Liver (tissue), 9 donors: ENCODE data around the gene RAI14. TPM values are rescaled to one million over a fixed set of nuclear protein-coding genes. Genes with fewer than 3 reads are reported as not detected.

Experiments used
- DNase-seq: peaks from one replicate; pipeline ENCODE4 v3.0.0-alpha.2; 2017; ENCODE audit warnings: low spot score
- H3K27ac ChIP-seq, 2 donors: one replicate each; pipeline ENCODE4 v1.7.0; 2013; ENCODE audit warnings: inconsistent platforms in 2 of 2, low read length in 2 of 2, control low read depth in 1 of 2, low read depth in 1 of 2, mild to moderate bottlenecking in 1 of 2
- H3K27me3 ChIP-seq, 4 donors: one replicate each; pipeline versions ENCODE4 v1.6.1 to v1.7.0; 2013; ENCODE audit warnings: low read length in 3 of 4, inconsistent platforms in 1 of 4, mild to moderate bottlenecking in 1 of 4, moderate library complexity in 1 of 4; ENCODE audit not compliant: control insufficient read depth in 4 of 4, insufficient read depth in 4 of 4
- H3K36me3 ChIP-seq, 4 donors: one replicate each; pipeline versions ENCODE4 v1.6.1 to v1.7.0; 2013; ENCODE audit warnings: low read length in 3 of 4, mild to moderate bottlenecking in 3 of 4, low read depth in 1 of 4, moderate library complexity in 1 of 4; ENCODE audit not compliant: control insufficient read depth in 4 of 4, insufficient read depth in 3 of 4
- H3K4me1 ChIP-seq, 4 donors: one replicate each; pipeline versions ENCODE4 v1.6.1 to v1.7.0; 2013; ENCODE audit warnings: low read length in 3 of 4, mild to moderate bottlenecking in 3 of 4, moderate library complexity in 1 of 4; ENCODE audit not compliant: control insufficient read depth in 4 of 4, insufficient read depth in 4 of 4
- H3K4me3 ChIP-seq, 3 donors: one replicate each; pipeline versions ENCODE4 v1.6.1 to v1.7.0; 2013; ENCODE audit warnings: low read length in 3 of 3, control low read depth in 1 of 3, low read depth in 1 of 3, mild to moderate bottlenecking in 1 of 3
- H3K9ac ChIP-seq, 2 donors: one replicate each; pipeline ENCODE4 v1.7.0; 2013; ENCODE audit warnings: low read length in 2 of 2, mild to moderate bottlenecking in 2 of 2, moderate library complexity in 2 of 2, control low read depth in 1 of 2, low read depth in 1 of 2
- H3K9me3 ChIP-seq, 4 donors: one replicate each; pipeline versions ENCODE4 v1.6.1 to v1.7.0; 2013; ENCODE audit warnings: low read length in 3 of 4; ENCODE audit not compliant: control insufficient read depth in 4 of 4
- GABPA ChIP-seq, 2 donors: IDR thresholded peaks in 1 of 2; conservative IDR thresholded peaks in 1 of 2; 2 replicates each; pipeline ENCODE4 v1.6.1; 2016; ENCODE audit warnings: antibody characterized with exemption in 2 of 2, mild to moderate bottlenecking in 1 of 2, moderate library complexity in 1 of 2
- HNF4A ChIP-seq, 2 donors: conservative IDR thresholded peaks; 2 replicates each; pipeline ENCODE4 v1.6.1; 2016; ENCODE audit warnings: antibody characterized with exemption in 2 of 2, mild to moderate bottlenecking in 2 of 2
- HNF4G ChIP-seq: IDR thresholded peaks from 2 replicates; pipeline ENCODE4 v1.6.1; 2016; ENCODE audit warnings: antibody characterized with exemption
- JUND ChIP-seq, 2 donors: IDR thresholded peaks; 2 replicates each; pipeline ENCODE4 v1.6.1; 2016; ENCODE audit warnings: antibody characterized with exemption in 2 of 2
- RAD21 ChIP-seq, 2 donors: IDR thresholded peaks; 2 replicates each; pipeline ENCODE4 v1.6.1; 2016; ENCODE audit warnings: antibody characterized with exemption in 2 of 2, mild to moderate bottlenecking in 2 of 2
- REST ChIP-seq: IDR thresholded peaks from 2 replicates; pipeline ENCODE4 v1.6.1; 2016; ENCODE audit warnings: antibody characterized with exemption, mild to moderate bottlenecking
- RXRA ChIP-seq, 2 donors: IDR thresholded peaks; 2 replicates each; pipeline ENCODE4 v1.6.1; 2017 to 2018; ENCODE audit warnings: antibody characterized with exemption in 2 of 2, mild to moderate bottlenecking in 1 of 2
- SP1 ChIP-seq: IDR thresholded peaks from 2 replicates; pipeline ENCODE4 v1.6.1; 2018; ENCODE audit warnings: antibody characterized with exemption, mild to moderate bottlenecking
- TAF1 ChIP-seq: conservative IDR thresholded peaks from 2 replicates; pipeline ENCODE4 v1.6.1; 2016; ENCODE audit warnings: antibody characterized with exemption, mild to moderate bottlenecking
- YY1 ChIP-seq: IDR thresholded peaks from 2 replicates; pipeline ENCODE4 v1.6.1; 2016; ENCODE audit warnings: antibody characterized with exemption, mild to moderate bottlenecking
- WGBS: extraction: QIAGEN DNeasy Blood & Tissue Kit; methylation state at CpG from one replicate; pipeline ENCODE4 v1.1.7; 2013; 5-methylcytosine and 5-hydroxymethylcytosine counted together
- polyA plus RNA-seq, 2 donors: library from polyadenylated mRNA; stranded (reverse) in 1 of 2; unstranded in 1 of 2; fragments of 200-250 nt in 1 of 2; fragments of >200 nt in 1 of 2; fragmentation: Nextera tagmentation in 1 of 2; extraction: Ambion mirVana in 1 of 2; gene quantifications; one replicate each; pipeline versions ENCODE4 v1.2.1 to v1.2.3, GENCODE V29; 2013 to 2015
- total RNA-seq, 2 donors: library from RNA; depleted of rRNA; stranded (reverse); fragments of >200 nt; gene quantifications; one replicate each; pipeline ENCODE4 v1.2.3, GENCODE V29; 2014
- donor health status: healthy.
- donor health status: healthy.
- donor health status: healthy.
- donor health status: healthy.
- donor health status: healthy.

Gene RAI14
- total and polyA plus RNA-seq, 4 donors: 7.8 to 21.4 (median 11.4) TPM

GRCh38 chr5:34686762-34687268 is 30.7 kb downstream of the RAI14 start (continued):
- TF ChIP-seq RAD21 (IDR thresholded peaks at IDR 0.05) (peak; percentile 43 to 61), YY1 (peak; percentile 41), HNF4A (conservative IDR thresholded peaks at IDR 0.05) (peak; percentile 53 to 55), JUND (IDR thresholded peaks at IDR 0.05) (peak; percentile 96 to 97)

GRCh38 chr5:34687269-34688011 is 31.3 kb downstream of the RAI14 start:
- Histone ChIP-seq H3K36me3 (no peaks in the 10 kb centered on the region), H3K4me1 (peaks cover 4 to 32% (median 15%) of the 10 kb centered on the region in 4 donors), H3K9me3 (no peaks in the 10 kb centered on the region), H3K27me3 (no peaks in the 10 kb centered on the region), H3K9ac (no peak overlapping the region), H3K4me3 (no peak overlapping the region), H3K27ac (peak overlapping the region in 1 of 2 donors; percentile 57)
- no peak for DNase-seq
- TF ChIP-seq HNF4G: no peak
- peak; percentile 0 for TF ChIP-seq REST
- no peak for TF ChIP-seq HNF4A (conservative IDR thresholded peaks at IDR 0.05)
- TF ChIP-seq SP1: no peak
- TF ChIP-seq TAF1: no peak
- WGBS: 53% methylated on average over 10 of the region's 10 CpGs

- Histone ChIP-seq H3K4me3 (no peak overlapping the region), H3K9me3 (no peaks in the 10 kb centered on the region), H3K36me3 (no peaks in the 10 kb centered on the region), H3K27me3 (no peaks in the 10 kb centered on the region), H3K4me1 (peaks cover 4 to 28% (median 10%) of the 10 kb centered on the region in 4 donors), H3K27ac (no peak overlapping the region), H3K9ac (no peak overlapping the region)
- TF ChIP-seq RXRA (IDR thresholded peaks at IDR 0.05) (no peak), REST (no peak), GABPA (IDR thresholded peaks at IDR 0.05 in 1 of 2, conservative IDR thresholded peaks at IDR 0.05 in 1 of 2) (no peak), SP1 (no peak)
- DNase-seq: no peak
- WGBS: 88% methylated on average over 7 of the region's 7 CpGs
Observed at GRCh38 chr5:34688015-34688810, 32.1 kb downstream of the RAI14 start.
